ENCODE results near the gene PKP4. TPM values are rescaled to one million over a fixed set of nuclear protein-coding genes. Genes with fewer than 3 reads are reported as not detected.

PKP4 gene
- total RNA-seq, 1 donor from 2014 or later: 119 TPM

- Mint-ChIP-seq H3K36me3 (ENCODE audit: unreplicated experiment) (peaks cover 30% of the 10 kb centered on the region), H3K4me1 (ENCODE audit: unreplicated experiment) (no peaks in the 10 kb centered on the region), H3K27me3 (ENCODE audit: unreplicated experiment) (no peaks in the 10 kb centered on the region), H3K27ac (ENCODE audit: unreplicated experiment) (no peak overlapping the region), H3K9me3 (ENCODE audit: unreplicated experiment) (peaks cover 4% of the 10 kb centered on the region), H3K4me3 (ENCODE audit: unreplicated experiment) (no peak overlapping the region)
- no peak for DNase-seq (ENCODE audit: extremely low spot score, unreplicated experiment)
- no peak for TF ChIP-seq CTCF (IDR thresholded peaks at IDR 0.05)
Measured at GRCh38 chr2:158577141-158577540, 120.4 kb downstream of the PKP4 start.

- TF ChIP-seq CTCF (IDR thresholded peaks at IDR 0.05): no peak
- H3K4me1 Mint-ChIP-seq (ENCODE audit: unreplicated experiment): no peaks in the 10 kb centered on the region
- no peak overlapping the region for H3K27ac Mint-ChIP-seq (ENCODE audit: unreplicated experiment)
- H3K4me3 Mint-ChIP-seq (ENCODE audit: unreplicated experiment): no peak overlapping the region
- no peaks in the 10 kb centered on the region for H3K27me3 Mint-ChIP-seq (ENCODE audit: unreplicated experiment)
- DNase-seq (ENCODE audit: extremely low spot score, unreplicated experiment): no peak
- peaks cover 36% of the 10 kb centered on the region for H3K36me3 Mint-ChIP-seq (ENCODE audit: unreplicated experiment)
- no peaks in the 10 kb centered on the region for H3K9me3 Mint-ChIP-seq (ENCODE audit: unreplicated experiment)
Measured at GRCh38 chr2:158578703-158579330, 122.1 kb downstream of the PKP4 start.

GRCh38 chr2:158579928-158580327, 123.2 kb downstream of the PKP4 start:
- no peaks in the 10 kb centered on the region for H3K9me3 Mint-ChIP-seq (ENCODE audit: unreplicated experiment)
- no peaks in the 10 kb centered on the region for H3K4me1 Mint-ChIP-seq (ENCODE audit: unreplicated experiment)
- TF ChIP-seq CTCF (IDR thresholded peaks at IDR 0.05): no peak
- no peak overlapping the region for H3K4me3 Mint-ChIP-seq (ENCODE audit: unreplicated experiment)
- H3K27me3 Mint-ChIP-seq (ENCODE audit: unreplicated experiment): no peaks in the 10 kb centered on the region
- no peak overlapping the region for H3K27ac Mint-ChIP-seq (ENCODE audit: unreplicated experiment)
- no peak for DNase-seq (ENCODE audit: extremely low spot score, unreplicated experiment)
- peaks cover 40% of the 10 kb centered on the region for H3K36me3 Mint-ChIP-seq (ENCODE audit: unreplicated experiment)

- no peak for TF ChIP-seq CTCF (IDR thresholded peaks at IDR 0.05)
- H3K9me3 Mint-ChIP-seq (ENCODE audit: unreplicated experiment): no peaks in the 10 kb centered on the region
- no peak overlapping the region for H3K27ac Mint-ChIP-seq (ENCODE audit: unreplicated experiment)
- H3K27me3 Mint-ChIP-seq (ENCODE audit: unreplicated experiment): no peaks in the 10 kb centered on the region
- no peak for DNase-seq (ENCODE audit: extremely low spot score, unreplicated experiment)
- peaks cover 7% of the 10 kb centered on the region for H3K4me1 Mint-ChIP-seq (ENCODE audit: unreplicated experiment)
- H3K4me3 Mint-ChIP-seq (ENCODE audit: unreplicated experiment): no peak overlapping the region
- peaks cover 40% of the 10 kb centered on the region for H3K36me3 Mint-ChIP-seq (ENCODE audit: unreplicated experiment)
Measured at GRCh38 chr2:158580760-158581159, 124.0 kb downstream of the PKP4 start.

- no peak for TF ChIP-seq CTCF (IDR thresholded peaks at IDR 0.05)
- Mint-ChIP-seq H3K4me3 (ENCODE audit: unreplicated experiment) (no peak overlapping the region), H3K27ac (ENCODE audit: unreplicated experiment) (no peak overlapping the region)
Measured at GRCh38 chr2:158582670-158583069, 125.9 kb downstream of the PKP4 start.

More at GRCh38 chr2:158582670-158583069, 125.9 kb downstream of the PKP4 start:
- Mint-ChIP-seq H3K36me3 (ENCODE audit: unreplicated experiment) (peaks cover 40% of the 10 kb centered on the region), H3K4me1 (ENCODE audit: unreplicated experiment) (peaks cover 19% of the 10 kb centered on the region), H3K27me3 (ENCODE audit: unreplicated experiment) (no peaks in the 10 kb centered on the region), H3K9me3 (ENCODE audit: unreplicated experiment) (no peaks in the 10 kb centered on the region)
- DNase-seq (ENCODE audit: extremely low spot score, unreplicated experiment): no peak

All from osteocyte (in vitro differentiated cells).